ENCODE measurements around the gene TFR2. TPM values are rescaled to one million over a fixed set of nuclear protein-coding genes. Genes with fewer than 3 reads are reported as not detected.
A peak's percentile ranks its signal among the peaks of the same experiment; 100 is the strongest.

The TFR2 gene
- total and polyA plus RNA-seq, 2 donors (not counting 1 experiment from before 2014, with no cell fraction given), result 0.16 TPM; not detected in 1

- Histone ChIP-seq H3K9me3 (ENCODE audit: control insufficient read depth, insufficient read depth, low read depth, low read length) (no peaks in the 10 kb centered on the region), H3K9ac (ENCODE audit: insufficient read depth, low read length) (no peak overlapping the region), H3K4me1 (ENCODE audit: control insufficient read depth, extremely low read depth, insufficient read depth, low read length) (peaks cover 16% of the 10 kb centered on the region), H3K79me2 (ENCODE audit: control insufficient read depth, insufficient read depth, low read length) (peaks cover 19% of the 10 kb centered on the region), H3K27me3 (ENCODE audit: control insufficient read depth, insufficient read depth, low read length) (no peaks in the 10 kb centered on the region), H2AFZ (ENCODE audit: low read length) (no peak overlapping the region), H3K4me2 (ENCODE audit: extremely low read depth, insufficient read depth, low read length) (no peak overlapping the region), H4K20me1 (ENCODE audit: control insufficient read depth, extremely low read depth, insufficient read depth, low read length) (no peaks in the 10 kb centered on the region), H3K27ac (ENCODE audit: insufficient read depth, low read length) (no peak overlapping the region), H3K36me3 (ENCODE audit: control insufficient read depth, insufficient read depth, low read length) (no peaks in the 10 kb centered on the region), H3K4me3 (replicated peaks in 1 of 4; ENCODE audit: control extremely low read depth in 1 of 4, insufficient read depth in 1 of 4, low read depth in 3 of 4, low read length in 4 of 4) (no peak overlapping the region)
- TF ChIP-seq EZH2 (IDR thresholded peaks at IDR 0.05; ENCODE audit: low read length, missing control alignments), result no peak
- peak; percentile 15 to 47 for TF ChIP-seq CTCF (conservative IDR thresholded peaks at IDR 0.05 in 1 of 2, IDR thresholded peaks at IDR 0.05 in 1 of 2; ENCODE audit: low read depth in 1 of 2, low read length in 2 of 2)
- no peak for DNase-seq (ENCODE audit: low read depth in 2 of 2)
Observed at GRCh38 chr7:100588438-100588837, 52.9 kb downstream of the TFR2 start.

- Histone ChIP-seq H3K9ac (ENCODE audit: insufficient read depth, low read length) (peak within 1 kb of the TSS; percentile 80), H3K4me1 (ENCODE audit: control insufficient read depth, extremely low read depth, insufficient read depth, low read length) (peaks cover 17% of the 10 kb centered on the region), H3K36me3 (ENCODE audit: control insufficient read depth, insufficient read depth, low read length) (peaks cover 6% of the 10 kb centered on the region), H4K20me1 (ENCODE audit: control insufficient read depth, extremely low read depth, insufficient read depth, low read length) (no peaks in the 10 kb centered on the region), H3K4me3 (replicated peaks in 1 of 4; ENCODE audit: control extremely low read depth in 1 of 4, insufficient read depth in 1 of 4, low read depth in 3 of 4, low read length in 4 of 4) (peak within 1 kb of the TSS; percentile 76 to 98 (median 86)), H3K27ac (ENCODE audit: insufficient read depth, low read length) (peak within 1 kb of the TSS; percentile 78), H2AFZ (ENCODE audit: low read length) (peak within 1 kb of the TSS; percentile 90), H3K27me3 (ENCODE audit: control insufficient read depth, insufficient read depth, low read length) (no peaks in the 10 kb centered on the region), H3K79me2 (ENCODE audit: control insufficient read depth, insufficient read depth, low read length) (peaks cover 35% of the 10 kb centered on the region), H3K4me2 (ENCODE audit: extremely low read depth, insufficient read depth, low read length) (peak within 1 kb of the TSS; percentile 94), H3K9me3 (ENCODE audit: control insufficient read depth, insufficient read depth, low read depth, low read length) (no peaks in the 10 kb centered on the region)
- peak; percentile 100 for DNase-seq (ENCODE audit: low read depth in 2 of 2)
- TF ChIP-seq CTCF (conservative IDR thresholded peaks at IDR 0.05 in 1 of 2, IDR thresholded peaks at IDR 0.05 in 1 of 2; ENCODE audit: low read depth in 1 of 2, low read length in 2 of 2), result no peak
- no peak for TF ChIP-seq EZH2 (IDR thresholded peaks at IDR 0.05; ENCODE audit: low read length, missing control alignments)
Observed at GRCh38 chr7:100586266-100587025, 54.9 kb downstream of the TFR2 start, which contains the start of gene FBXO24. Gene FBXO24, plus strand, starts transcription at chr7:100586328. Its CDS starts 298 bp downstream, at chr7:100586626.

- TF ChIP-seq CTCF (conservative IDR thresholded peaks at IDR 0.05 in 1 of 2, IDR thresholded peaks at IDR 0.05 in 1 of 2; ENCODE audit: low read depth in 1 of 2, low read length in 2 of 2) (no peak), EZH2 (IDR thresholded peaks at IDR 0.05; ENCODE audit: low read length, missing control alignments) (no peak)
- Histone ChIP-seq H3K4me3 (replicated peaks in 1 of 4; ENCODE audit: control extremely low read depth in 1 of 4, insufficient read depth in 1 of 4, low read depth in 3 of 4, low read length in 4 of 4) (peak within 1 kb of the TSS; percentile 76 to 98 (median 86)), H3K79me2 (ENCODE audit: control insufficient read depth, insufficient read depth, low read length) (peaks cover 40% of the 10 kb centered on the region), H3K4me1 (ENCODE audit: control insufficient read depth, extremely low read depth, insufficient read depth, low read length) (peaks cover 17% of the 10 kb centered on the region), H3K4me2 (ENCODE audit: extremely low read depth, insufficient read depth, low read length) (peak within 1 kb of the TSS; percentile 94), H4K20me1 (ENCODE audit: control insufficient read depth, extremely low read depth, insufficient read depth, low read length) (no peaks in the 10 kb centered on the region), H3K9ac (ENCODE audit: insufficient read depth, low read length) (peak within 1 kb of the TSS; percentile 80), H3K27ac (ENCODE audit: insufficient read depth, low read length) (peak within 1 kb of the TSS; percentile 78), H3K9me3 (ENCODE audit: control insufficient read depth, insufficient read depth, low read depth, low read length) (no peaks in the 10 kb centered on the region), H3K27me3 (ENCODE audit: control insufficient read depth, insufficient read depth, low read length) (no peaks in the 10 kb centered on the region), H3K36me3 (ENCODE audit: control insufficient read depth, insufficient read depth, low read length) (peaks cover 13% of the 10 kb centered on the region), H2AFZ (ENCODE audit: low read length) (peak within 1 kb of the TSS; percentile 90)
- DNase-seq (ENCODE audit: low read depth in 2 of 2), result peak in 1 of 2 donors; percentile 44
Observed at GRCh38 chr7:100585511-100586265, 55.7 kb downstream of the TFR2 start, which contains the start of gene LRCH4. Gene LRCH4, minus strand, starts transcription at chr7:100586129. Its CDS starts 29 bp downstream, at chr7:100586100.

All from fibroblast of lung (primary cell).